HCT116 (cell line): Measurements from ENCODE around the gene C4orf51.

Source experiments
- CTCF ChIP-seq, 3 experiments: fragments of 200-600 bp in 1 of 3; sonication (generic) in 1 of 3; IDR thresholded peaks in 2 of 3; conservative IDR thresholded peaks in 1 of 3; 2 replicates each; pipeline ENCODE4 v1.5.1; 2012 to 2017; ENCODE audit warnings: low read depth in 2 of 3, low read length in 2 of 3, antibody characterized with exemption in 1 of 3, borderline replicate concordance in 1 of 3, control low read depth in 1 of 3, mild to moderate bottlenecking in 1 of 3, mixed read lengths in 1 of 3, mixed run types in 1 of 3, moderate library complexity in 1 of 3; ENCODE audit not compliant: insufficient read depth in 1 of 3
- EZH2 ChIP-seq: fragments of 200-600 bp; sonication (generic); IDR thresholded peaks from 2 replicates; pipeline ENCODE4 v1.6.1; 2017; ENCODE audit warnings: antibody characterized with exemption, mixed run types
- MAX ChIP-seq: IDR thresholded peaks from 2 replicates; pipeline ENCODE4 v1.6.1; 2012
- POLR2A ChIP-seq: IDR thresholded peaks from 2 replicates; pipeline ENCODE4 v1.7.0; 2011; ENCODE audit warnings: borderline replicate concordance; ENCODE audit not compliant: insufficient read depth, insufficient read length; ENCODE audit errors: extremely low read depth
- POLR2AphosphoS5 ChIP-seq: IDR thresholded peaks from 2 replicates; pipeline ENCODE4 v1.6.1; 2011; ENCODE audit warnings: mild to moderate bottlenecking, low read depth, low read length, moderate library complexity
- REST ChIP-seq: IDR thresholded peaks from 2 replicates; pipeline ENCODE4 v1.6.1; 2012; ENCODE audit warnings: low read depth
- SIN3A ChIP-seq: IDR thresholded peaks from 2 replicates; pipeline ENCODE4 v1.6.1; 2012; ENCODE audit warnings: low read depth
- TCF7L2 ChIP-seq: IDR thresholded peaks from 2 replicates; pipeline ENCODE4 v1.7.0; 2011; ENCODE audit warnings: borderline replicate concordance, inconsistent platforms; ENCODE audit not compliant: insufficient read depth, insufficient read length; ENCODE audit errors: extremely low read depth
- YY1 ChIP-seq: IDR thresholded peaks from 2 replicates; pipeline ENCODE4 v1.6.1; 2011; ENCODE audit warnings: low read length, low read depth, moderate library complexity, mild to moderate bottlenecking; ENCODE audit not compliant: insufficient replicate concordance; ENCODE audit errors: extremely low read depth
- ZFX ChIP-seq: fragments of 450-650 bp; IDR thresholded peaks from 2 replicates; pipeline ENCODE4 v1.6.1; 2017
- ZNF274 ChIP-seq: fragments of 200-500 bp; sonication (Bioruptor generic); IDR thresholded peaks from 2 replicates; pipeline ENCODE4 v1.6.1; 2014; ENCODE audit warnings: mild to moderate bottlenecking, low read depth, low read length, inconsistent platforms

GRCh38 chr4:145681956-145682355 lies 2.0 kb downstream of the C4orf51 start:
- no peak for TF ChIP-seq CTCF (IDR thresholded peaks at IDR 0.05 in 2 of 3, conservative IDR thresholded peaks at IDR 0.05 in 1 of 3; ENCODE audit: borderline replicate concordance in 1 of 3, insufficient read depth in 1 of 3, low read depth in 2 of 3, low read length in 2 of 3)
- TF ChIP-seq SIN3A = no peak
- no peak for TF ChIP-seq POLR2AphosphoS5
- TF ChIP-seq MAX = no peak
- TF ChIP-seq EZH2 = no peak
- TF ChIP-seq POLR2A = no peak
- no peak for TF ChIP-seq REST
- TF ChIP-seq ZFX = no peak
- no peak for TF ChIP-seq YY1
- TF ChIP-seq ZNF274 = no peak
- no peak for TF ChIP-seq TCF7L2
